Keratinocyte (primary cell): ENCODE results near the gene LYPLA2.
"Not testable (repeated sequence)": the region's sequence is repeated elsewhere in the genome, so short reads cannot be mapped to it uniquely, and the experiment has no call there.

Experiments used
- EZH2 ChIP-seq: IDR thresholded peaks from one replicate; pipeline ENCODE4 v1.6.1; 2012; ENCODE audit warnings: inconsistent platforms, mild to moderate bottlenecking, low read length, moderate library complexity
- TF ChIP-seq, protein P1 (sequence below), 3 experiments: IDR thresholded peaks in 1 of 3; conservative IDR thresholded peaks in 1 of 3; optimal IDR thresholded peaks in 1 of 3; 2 replicates in 2 of 3; 3 replicates in 1 of 3; pipeline versions ENCODE3 to v1.5.1; 2011; ENCODE audit warnings: low read length in 3 of 3, mild to moderate bottlenecking in 3 of 3, moderate library complexity in 2 of 3, control low read depth in 1 of 3, inconsistent platforms in 1 of 3; ENCODE audit not compliant: insufficient read depth in 2 of 3; ENCODE audit errors: extremely low read depth in 1 of 3

- TF ChIP-seq, protein P1, sequence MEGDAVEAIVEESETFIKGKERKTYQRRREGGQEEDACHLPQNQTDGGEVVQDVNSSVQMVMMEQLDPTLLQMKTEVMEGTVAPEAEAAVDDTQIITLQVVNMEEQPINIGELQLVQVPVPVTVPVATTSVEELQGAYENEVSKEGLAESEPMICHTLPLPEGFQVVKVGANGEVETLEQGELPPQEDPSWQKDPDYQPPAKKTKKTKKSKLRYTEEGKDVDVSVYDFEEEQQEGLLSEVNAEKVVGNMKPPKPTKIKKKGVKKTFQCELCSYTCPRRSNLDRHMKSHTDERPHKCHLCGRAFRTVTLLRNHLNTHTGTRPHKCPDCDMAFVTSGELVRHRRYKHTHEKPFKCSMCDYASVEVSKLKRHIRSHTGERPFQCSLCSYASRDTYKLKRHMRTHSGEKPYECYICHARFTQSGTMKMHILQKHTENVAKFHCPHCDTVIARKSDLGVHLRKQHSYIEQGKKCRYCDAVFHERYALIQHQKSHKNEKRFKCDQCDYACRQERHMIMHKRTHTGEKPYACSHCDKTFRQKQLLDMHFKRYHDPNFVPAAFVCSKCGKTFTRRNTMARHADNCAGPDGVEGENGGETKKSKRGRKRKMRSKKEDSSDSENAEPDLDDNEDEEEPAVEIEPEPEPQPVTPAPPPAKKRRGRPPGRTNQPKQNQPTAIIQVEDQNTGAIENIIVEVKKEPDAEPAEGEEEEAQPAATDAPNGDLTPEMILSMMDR (optimal IDR thresholded peaks at IDR 0.05 in 1 of 3, IDR thresholded peaks at IDR 0.05 in 1 of 3, conservative IDR thresholded peaks at IDR 0.05 in 1 of 3; ENCODE audit: extremely low read depth in 1 of 3, insufficient read depth in 2 of 3, low read length in 3 of 3): not testable (repeated sequence)
- not testable (repeated sequence) for TF ChIP-seq EZH2
Measured at GRCh38 chr1:23783141-23783540, 7.8 kb upstream of the LYPLA2 start.
